Measurements from ENCODE around the gene SYK. TPM values are rescaled to one million over a fixed set of nuclear protein-coding genes. Genes with fewer than 3 reads are reported as not detected.

Gene SYK
- total RNA-seq, 1 experiment from 2014 or later, result 5.3 TPM

DNA sequence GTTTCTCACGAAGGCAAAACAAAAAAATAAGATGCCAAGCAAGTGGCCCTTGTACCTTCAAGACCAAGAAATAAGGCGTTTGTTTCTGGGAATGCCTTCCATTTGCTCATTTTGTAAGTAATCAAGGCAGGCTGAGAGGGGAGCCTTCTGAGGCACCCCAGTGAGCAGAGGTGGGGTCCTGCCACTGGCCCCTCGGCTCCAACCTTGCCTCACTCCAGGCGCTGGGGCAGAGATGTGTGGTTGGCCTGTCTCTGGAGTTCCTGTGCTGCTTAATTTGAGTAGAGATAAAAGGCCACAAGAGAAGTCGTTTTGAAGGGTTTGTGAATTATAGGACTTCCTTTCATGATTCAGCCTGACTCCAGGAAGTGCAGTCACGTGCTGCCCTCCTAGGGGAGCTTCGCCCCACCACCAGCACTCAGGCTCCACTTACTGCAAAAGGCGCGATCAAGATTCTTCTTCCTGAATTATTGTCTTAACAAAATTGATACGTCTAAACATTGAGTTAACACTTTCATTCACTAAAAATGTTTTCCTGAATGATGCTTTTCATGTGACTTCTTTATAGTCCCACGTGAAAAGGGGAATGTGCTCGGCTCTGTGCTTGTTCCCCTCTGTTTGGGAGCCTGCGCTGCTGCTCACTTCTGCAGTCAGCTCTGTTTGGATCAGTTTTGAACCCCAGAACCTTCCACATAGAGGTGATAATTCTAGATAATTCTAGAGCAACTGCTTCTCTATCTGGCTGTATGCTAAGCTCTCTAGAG is 13.7 kb downstream of the SYK start:
- DNase-seq, result no peak
- Histone ChIP-seq H3K9me3 (no peaks in the 10 kb centered on the region), H3K36me3 (ENCODE audit: control insufficient read depth, insufficient read depth, low read length) (no peaks in the 10 kb centered on the region), H3K4me1 (no peaks in the 10 kb centered on the region), H3K27me3 (replicated peaks; ENCODE audit: control insufficient read depth, insufficient read depth, low read length) (no peaks in the 10 kb centered on the region), H3K4me3 (ENCODE audit: low read depth, low read length) (no peak overlapping the region)
- Mint-ChIP-seq H3K27me3 (ENCODE audit: insufficient read depth, unreplicated experiment) (peaks cover 3% of the 10 kb centered on the region), H3K27ac (ENCODE audit: unreplicated experiment) (no peak overlapping the region), H3K36me3 (ENCODE audit: insufficient read depth, unreplicated experiment) (no peaks in the 10 kb centered on the region), H3K4me1 (ENCODE audit: low read depth, unreplicated experiment) (no peaks in the 10 kb centered on the region), H3K4me3 (ENCODE audit: unreplicated experiment) (no peak overlapping the region), H3K9me3 (ENCODE audit: unreplicated experiment) (no peaks in the 10 kb centered on the region)
- ChIA-PET CTCF (no interaction called here), POLR2A (no interaction called here)
- no peak for TF ChIP-seq CTCF (IDR thresholded peaks at IDR 0.05; ENCODE audit: insufficient read depth in 1 of 2, low read depth in 1 of 2, low read length in 1 of 2, severe bottlenecking in 1 of 2, unreplicated experiment in 1 of 2)
- no TSS peak for BruUV-seq (replicated peaks)
- intact Hi-C loops (cut with micrococcal nuclease; ENCODE audit: unreplicated experiment), result no loop called here

DNA sequence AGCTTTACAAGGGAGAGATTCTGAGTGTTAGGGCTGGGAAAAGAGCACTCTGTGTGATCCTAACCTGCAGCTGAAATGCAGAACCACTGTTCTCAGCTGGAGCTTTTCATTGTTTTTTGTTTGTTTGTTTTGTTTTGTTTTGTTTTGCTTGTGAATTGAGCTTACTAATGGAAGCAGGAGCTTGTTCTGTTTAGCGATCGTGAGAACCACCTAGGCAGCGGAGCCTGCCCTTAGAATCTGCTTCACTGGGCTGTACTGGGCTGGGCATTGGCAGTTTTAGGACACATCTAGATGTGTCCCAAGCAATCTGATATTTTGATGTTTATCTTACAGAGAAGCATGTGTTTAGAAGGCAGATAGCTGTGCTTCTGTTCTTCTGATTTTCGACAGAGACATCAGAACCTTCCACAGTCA is 14.3 kb downstream of the SYK start:
- intact Hi-C loops (cut with micrococcal nuclease; ENCODE audit: unreplicated experiment), result no loop called here
- Mint-ChIP-seq H3K36me3 (ENCODE audit: insufficient read depth, unreplicated experiment) (no peaks in the 10 kb centered on the region), H3K9me3 (ENCODE audit: unreplicated experiment) (no peaks in the 10 kb centered on the region), H3K4me3 (ENCODE audit: unreplicated experiment) (no peak overlapping the region), H3K4me1 (ENCODE audit: low read depth, unreplicated experiment) (no peaks in the 10 kb centered on the region), H3K27me3 (ENCODE audit: insufficient read depth, unreplicated experiment) (peaks cover 3% of the 10 kb centered on the region), H3K27ac (ENCODE audit: unreplicated experiment) (no peak overlapping the region)
- Histone ChIP-seq H3K36me3 (ENCODE audit: control insufficient read depth, insufficient read depth, low read length) (no peaks in the 10 kb centered on the region), H3K27me3 (replicated peaks; ENCODE audit: control insufficient read depth, insufficient read depth, low read length) (no peaks in the 10 kb centered on the region), H3K9me3 (no peaks in the 10 kb centered on the region), H3K4me3 (ENCODE audit: low read depth, low read length) (no peak overlapping the region), H3K4me1 (no peaks in the 10 kb centered on the region)
- POLR2A ChIA-PET, result no interaction called here
- no peak for DNase-seq
- CTCF ChIA-PET, result no interaction called here
- no TSS peak for BruUV-seq (replicated peaks)
- no peak for TF ChIP-seq CTCF (IDR thresholded peaks at IDR 0.05; ENCODE audit: insufficient read depth in 1 of 2, low read depth in 1 of 2, low read length in 1 of 2, severe bottlenecking in 1 of 2, unreplicated experiment in 1 of 2)

DNA sequence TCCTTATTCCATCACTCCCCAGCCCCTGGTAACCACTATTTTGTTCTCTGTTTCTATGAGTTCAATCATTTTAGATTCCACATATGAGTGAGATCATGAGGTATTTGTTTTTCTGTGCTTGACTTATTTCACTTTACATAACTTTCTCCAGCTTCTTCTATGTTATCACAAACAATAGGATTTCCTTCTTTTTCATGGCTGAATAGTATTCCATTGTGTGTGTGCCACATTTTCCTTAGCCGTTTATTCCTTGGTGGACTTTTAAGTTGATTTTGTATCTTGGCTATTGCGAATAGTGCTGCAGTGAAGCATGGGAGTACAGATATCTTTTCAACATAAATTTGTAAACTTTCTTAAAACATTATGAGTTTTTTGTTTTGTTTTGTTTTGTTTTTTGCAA is 15.1 kb downstream of the SYK start:
- no peaks in the 10 kb centered on the region for H3K9me3 Mint-ChIP-seq (ENCODE audit: unreplicated experiment)
- H3K9me3 ChIP-seq, result no peaks in the 10 kb centered on the region
- no peak overlapping the region for H3K4me3 Mint-ChIP-seq (ENCODE audit: unreplicated experiment)
- peaks cover 3% of the 10 kb centered on the region for H3K27me3 Mint-ChIP-seq (ENCODE audit: insufficient read depth, unreplicated experiment)
- intact Hi-C loops (cut with micrococcal nuclease; ENCODE audit: unreplicated experiment), result no loop called here
- DNase-seq, result no peak
- H3K4me1 ChIP-seq, result no peaks in the 10 kb centered on the region
- no peak for TF ChIP-seq CTCF (IDR thresholded peaks at IDR 0.05; ENCODE audit: insufficient read depth in 1 of 2, low read depth in 1 of 2, low read length in 1 of 2, severe bottlenecking in 1 of 2, unreplicated experiment in 1 of 2)
- H3K4me1 Mint-ChIP-seq (ENCODE audit: low read depth, unreplicated experiment), result no peaks in the 10 kb centered on the region
- ChIA-PET CTCF (no interaction called here), POLR2A (no interaction called here)
- no peaks in the 10 kb centered on the region for H3K36me3 Mint-ChIP-seq (ENCODE audit: insufficient read depth, unreplicated experiment)
- no TSS peak for BruUV-seq (replicated peaks)
- H3K27me3 ChIP-seq (replicated peaks; ENCODE audit: control insufficient read depth, insufficient read depth, low read length), result no peaks in the 10 kb centered on the region
- no peak overlapping the region for H3K4me3 ChIP-seq (ENCODE audit: low read depth, low read length)
- H3K27ac Mint-ChIP-seq (ENCODE audit: unreplicated experiment), result no peak overlapping the region
- H3K36me3 ChIP-seq (ENCODE audit: control insufficient read depth, insufficient read depth, low read length), result no peaks in the 10 kb centered on the region

Measured in Caco-2 (cell line).